Loucy (cell line): Measurements from ENCODE around the gene VAT1.
"Not testable (repeated sequence)": the region's sequence is repeated elsewhere in the genome, so short reads cannot be mapped to it uniquely, and the experiment has no call there.

ENCODE experiments used
- H2AFZ ChIP-seq: fragments of 200-600 bp; sonication (generic); 2 replicates; pipeline ENCODE4 v1.6.0; 2016; ENCODE audit warnings: antibody characterized with exemption, mild to moderate bottlenecking, low read length, moderate library complexity
- H3F3A ChIP-seq: fragments of 200-600 bp; 2 replicates; pipeline ENCODE4 v1.6.0; 2016; ENCODE audit warnings: antibody characterized with exemption, low read depth, mild to moderate bottlenecking
- H3K27me3 ChIP-seq: fragments of 200-600 bp; sonication (generic); 2 replicates; pipeline ENCODE4 v1.6.1; 2014; ENCODE audit warnings: low read length, mild to moderate bottlenecking; ENCODE audit not compliant: insufficient read depth, poor library complexity, severe bottlenecking
- H3K36me3 ChIP-seq: fragments of 200-600 bp; sonication (generic); 2 replicates; pipeline ENCODE4 v1.6.1; 2016; ENCODE audit warnings: low read length; ENCODE audit not compliant: insufficient read depth
- H3K4me1 ChIP-seq: fragments of 200-600 bp; sonication (generic); 2 replicates; pipeline ENCODE4 v1.5.1; 2014; ENCODE audit warnings: low read length, mild to moderate bottlenecking; ENCODE audit not compliant: insufficient read depth, poor library complexity, severe bottlenecking
- H3K4me2 ChIP-seq: fragments of 200-600 bp; sonication (generic); 2 replicates; pipeline ENCODE4 v1.6.0; 2014; ENCODE audit warnings: antibody characterized with exemption, low read length, low read depth, mild to moderate bottlenecking; ENCODE audit not compliant: poor library complexity, severe bottlenecking
- H3K4me3 ChIP-seq: fragments of 200-600 bp; sonication (generic); 2 replicates; pipeline ENCODE4 v1.5.1; 2014; ENCODE audit warnings: low read length, mild to moderate bottlenecking, mixed read lengths; ENCODE audit not compliant: poor library complexity, severe bottlenecking
- H3K79me2 ChIP-seq: fragments of 200-600 bp; sonication (generic); 2 replicates; pipeline ENCODE4 v1.6.1; 2014; ENCODE audit warnings: low read length; ENCODE audit not compliant: insufficient read depth
- H3K9ac ChIP-seq: fragments of 200-600 bp; sonication (generic); 2 replicates; pipeline ENCODE4 v1.6.0; 2014; ENCODE audit warnings: mild to moderate bottlenecking, low read depth, low read length, moderate library complexity; ENCODE audit not compliant: poor library complexity, severe bottlenecking
- H3K9me2 ChIP-seq: fragments of 200-600 bp; sonication (generic); replicated peaks from 2 replicates; pipeline ENCODE4 v1.6.1; 2016; ENCODE audit warnings: low read depth, low read length, mixed read lengths
- H3K9me3 ChIP-seq: fragments of 200-600 bp; sonication (generic); 2 replicates; pipeline ENCODE4 v1.6.1; 2014; ENCODE audit warnings: mild to moderate bottlenecking, antibody characterized with exemption, low read length, low read depth; ENCODE audit not compliant: insufficient read depth
- H4K20me1 ChIP-seq: fragments of 200-600 bp; sonication (generic); 2 replicates; pipeline ENCODE4 v1.6.0; 2014; ENCODE audit warnings: antibody characterized with exemption, low read length, mild to moderate bottlenecking; ENCODE audit not compliant: insufficient read depth, poor library complexity, severe bottlenecking
- CTCF ChIP-seq: fragments of 200-600 bp; sonication (generic); conservative IDR thresholded peaks from 2 replicates; pipeline ENCODE4 v1.5.1; 2014; ENCODE audit warnings: mild to moderate bottlenecking, antibody characterized with exemption, low read length
- EZH2phosphoT487 ChIP-seq: fragments of 200-600 bp; IDR thresholded peaks from 2 replicates; pipeline ENCODE4 v1.6.1; 2018; ENCODE audit warnings: antibody characterized with exemption, mild to moderate bottlenecking, moderate library complexity, borderline replicate concordance

Gene VAT1

GRCh38 chr17:43056051-43056450, 33.9 kb upstream of the VAT1 start:
- Histone ChIP-seq H3K36me3 (peaks cover 32% of the 10 kb centered on the region; the same call in 1 of the 2 replicates), H3K4me3 (no peak overlapping the region), H3K9me3 (no peaks in the 10 kb centered on the region), H2AFZ (no peak overlapping the region), H3F3A (no peaks in the 10 kb centered on the region), H3K9me2 (no peaks in the 10 kb centered on the region), H3K4me1 (no peaks in the 10 kb centered on the region), H3K27me3 (no peaks in the 10 kb centered on the region), H4K20me1 (no peaks in the 10 kb centered on the region), H3K79me2 (no peaks in the 10 kb centered on the region), H3K4me2 (no peak overlapping the region), H3K9ac (no peak overlapping the region)
- TF ChIP-seq CTCF (no peak), EZH2phosphoT487 (no peak)

- H3K4me3 ChIP-seq, H3K9me3 ChIP-seq, H3K4me1 ChIP-seq, H3K9me2 ChIP-seq, H4K20me1 ChIP-seq, H3K9ac ChIP-seq, H3F3A ChIP-seq, H3K79me2 ChIP-seq, H3K4me2 ChIP-seq, H2AFZ ChIP-seq, H3K27me3 ChIP-seq: not testable (repeated sequence)
- H3K36me3 ChIP-seq: peaks cover 54% of the 10 kb centered on the region
Observed at GRCh38 chr17:43053008-43053407, 30.8 kb upstream of the VAT1 start.

- TF ChIP-seq EZH2phosphoT487: no peak
- no peak for TF ChIP-seq CTCF
- no peaks in the 10 kb centered on the region for H3K9me3 ChIP-seq
- peaks cover 57% of the 10 kb centered on the region for H3K36me3 ChIP-seq
- H3K4me1 ChIP-seq: no peaks in the 10 kb centered on the region
- no peak overlapping the region for H3K4me2 ChIP-seq
- no peak overlapping the region for H3K9ac ChIP-seq
- H2AFZ ChIP-seq: no peak overlapping the region
- no peaks in the 10 kb centered on the region for H3K79me2 ChIP-seq
- H3K9me2 ChIP-seq: no peaks in the 10 kb centered on the region
- H3K4me3 ChIP-seq: no peak overlapping the region
- no peaks in the 10 kb centered on the region for H3K27me3 ChIP-seq
- H3F3A ChIP-seq: no peaks in the 10 kb centered on the region
- no peaks in the 10 kb centered on the region for H4K20me1 ChIP-seq
Observed at GRCh38 chr17:43051969-43052368, 29.8 kb upstream of the VAT1 start.

- Histone ChIP-seq H2AFZ (no peak overlapping the region), H3K79me2 (no peaks in the 10 kb centered on the region), H3K4me1 (peaks cover 9% of the 10 kb centered on the region), H3K9ac (no peak overlapping the region), H3K9me3 (no peaks in the 10 kb centered on the region), H3K9me2 (no peaks in the 10 kb centered on the region), H3F3A (no peaks in the 10 kb centered on the region), H3K4me3 (no peak overlapping the region), H3K4me2 (no peak overlapping the region), H3K36me3 (peaks cover 17% of the 10 kb centered on the region; the same call in 1 of the 2 replicates), H4K20me1 (no peaks in the 10 kb centered on the region), H3K27me3 (no peaks in the 10 kb centered on the region)
- no peak for TF ChIP-seq EZH2phosphoT487
- TF ChIP-seq CTCF: no peak
Observed at GRCh38 chr17:43044024-43044423, 21.8 kb upstream of the VAT1 start.
